Dedifferentiated amniotic fluid mesenchymal stem cell (primary cell): Measurements from ENCODE around the gene ZDHHC14.
"Not testable (repeated sequence)": the region's sequence is repeated elsewhere in the genome, so short reads cannot be mapped to it uniquely, and the experiment has no call there.

Experiments
- DNase-seq: peaks from one replicate; pipeline ENCODE4 v3.0.0-alpha.2; 2016; ENCODE audit errors: extremely low spot score

Gene ZDHHC14

GRCh38 chr6:157380779-157381561 lies at the start of gene ZDHHC14:
Gene ZDHHC14, plus strand, starts transcription at chr6:157381190.
- peak; percentile 80 for DNase-seq

DNA sequence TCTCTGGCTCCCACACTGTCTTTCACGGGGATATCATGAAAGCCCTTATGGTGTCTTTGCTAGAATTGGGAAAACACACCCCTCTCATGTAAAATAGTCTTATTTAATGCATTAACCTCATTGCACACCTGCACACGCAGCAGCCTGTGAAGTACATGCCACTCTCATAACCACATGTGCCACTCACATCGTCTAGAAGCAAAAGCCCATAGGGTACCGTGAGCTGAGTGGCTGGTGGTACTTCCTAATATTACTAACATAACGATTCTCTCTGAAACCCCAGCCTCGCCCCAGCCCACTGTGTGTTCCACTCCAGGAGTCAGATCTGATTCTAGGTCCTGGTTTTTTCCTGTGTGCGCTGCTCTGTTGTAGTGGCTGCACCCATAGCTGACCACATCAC lies 48.2 kb upstream of the ZDHHC14 start:
- no peak for DNase-seq

- no peak for DNase-seq
Observed at GRCh38 chr6:157333537-157333936, 47.5 kb upstream of the ZDHHC14 start.

GRCh38 chr6:157333956-157334355 lies 47.0 kb upstream of the ZDHHC14 start:
- DNase-seq, result no peak

DNA sequence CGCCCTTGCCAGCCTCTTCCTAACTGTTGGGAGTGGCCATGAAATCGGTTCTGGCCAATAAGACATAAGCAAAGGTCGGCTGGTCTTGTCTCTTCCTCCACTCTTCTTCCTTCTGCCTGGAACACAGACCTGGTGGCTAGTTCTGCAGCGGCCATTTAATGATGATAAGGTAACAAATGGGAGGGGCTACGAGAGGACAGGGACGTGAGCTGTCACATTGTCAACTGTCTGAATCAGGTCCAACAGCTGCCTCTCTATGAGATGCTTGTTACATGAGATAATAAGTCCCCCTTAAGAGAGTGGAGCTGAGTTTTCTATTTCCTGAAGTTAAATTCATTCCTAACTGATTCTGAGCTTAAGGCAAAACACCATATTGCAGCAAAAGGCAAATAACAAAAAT lies 45.2 kb upstream of the ZDHHC14 start:
- DNase-seq, result no peak

GRCh38 chr6:157337276-157337675 lies 43.7 kb upstream of the ZDHHC14 start:
- DNase-seq, result not testable (repeated sequence)

GRCh38 chr6:157337751-157338150 lies 43.2 kb upstream of the ZDHHC14 start:
- no peak for DNase-seq

- DNase-seq, result no peak
Observed at GRCh38 chr6:157339432-157339831, 41.6 kb upstream of the ZDHHC14 start.

DNA sequence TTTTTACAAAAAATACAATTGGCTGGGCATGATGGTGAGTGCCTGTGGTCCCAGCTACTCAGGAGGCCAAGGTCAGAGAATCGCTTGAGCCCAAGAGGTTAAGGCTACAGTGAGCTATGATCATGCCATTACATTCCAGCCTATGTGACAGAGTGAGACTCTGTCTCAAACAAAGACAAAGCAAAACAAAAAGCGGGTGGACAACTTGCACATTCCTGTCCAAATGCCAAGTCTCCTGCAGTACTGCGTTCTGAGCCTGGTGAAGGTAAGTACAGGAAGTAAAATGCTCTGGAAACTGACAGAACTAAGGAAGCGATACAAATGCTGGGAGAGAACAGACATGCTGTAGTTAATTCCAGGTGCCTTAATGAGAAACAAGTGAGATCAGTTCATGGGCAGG lies 37.3 kb upstream of the ZDHHC14 start:
- peak; percentile 1 for DNase-seq

- DNase-seq, result peak; percentile 14
Observed at GRCh38 chr6:157346373-157346772, 34.6 kb upstream of the ZDHHC14 start.

DNA sequence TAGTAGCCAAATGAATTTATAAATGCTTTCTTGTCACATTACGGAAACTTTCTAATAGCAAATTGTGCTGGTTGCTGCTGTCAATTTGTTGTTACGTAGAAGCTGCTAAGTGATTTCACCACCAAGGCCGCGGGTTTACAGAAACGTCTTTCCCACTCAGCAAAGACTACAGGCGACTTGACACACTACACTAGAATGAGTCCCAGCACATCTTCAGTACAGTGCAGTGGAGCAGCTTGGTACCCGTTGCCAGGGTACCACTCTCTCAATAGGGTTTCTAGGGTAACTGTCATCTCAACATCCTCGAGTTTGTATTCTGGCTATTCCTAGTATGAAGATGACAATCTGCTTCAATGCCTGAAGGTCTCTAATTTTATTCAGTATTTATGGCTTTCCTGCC lies 22.7 kb upstream of the ZDHHC14 start:
- peak; percentile 6 for DNase-seq

- DNase-seq, result no peak
Observed at GRCh38 chr6:157361886-157362285, 19.1 kb upstream of the ZDHHC14 start.

GRCh38 chr6:157364705-157365104 lies 16.3 kb upstream of the ZDHHC14 start:
- no peak for DNase-seq

GRCh38 chr6:157366648-157367047 lies 14.3 kb upstream of the ZDHHC14 start:
- no peak for DNase-seq

DNA sequence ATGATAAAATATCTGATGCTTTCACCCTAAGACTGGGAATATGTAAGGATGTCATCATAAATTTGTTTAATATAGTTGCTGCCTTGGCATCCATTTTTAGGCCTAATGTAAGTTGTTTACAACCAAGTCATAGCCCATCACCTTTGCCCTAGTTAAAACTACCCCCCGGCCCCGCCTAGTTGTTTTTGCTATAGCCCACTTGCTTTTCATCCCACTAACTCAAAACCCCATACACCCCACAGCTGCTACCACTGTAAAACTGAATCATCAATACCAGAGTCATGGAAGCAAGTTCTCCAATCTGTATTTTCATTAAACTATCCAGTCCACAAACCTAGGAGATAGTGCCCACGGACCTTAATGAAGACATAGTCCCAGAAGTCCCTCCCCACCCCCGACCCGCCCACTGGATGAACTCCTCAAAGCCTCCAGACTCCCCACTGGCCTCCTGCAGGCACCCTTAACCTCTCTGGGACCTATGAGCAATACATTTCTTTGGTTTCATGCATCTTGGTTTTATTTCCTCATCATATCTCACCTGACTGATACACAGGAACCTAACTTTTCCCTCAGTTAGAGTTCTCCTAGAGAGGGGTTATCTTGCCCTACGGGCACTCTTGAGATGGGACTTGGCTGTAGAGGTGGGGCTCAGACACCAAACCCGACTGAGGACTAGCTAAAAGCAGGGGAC lies 12.5 kb upstream of the ZDHHC14 start:
- no peak for DNase-seq

DNA sequence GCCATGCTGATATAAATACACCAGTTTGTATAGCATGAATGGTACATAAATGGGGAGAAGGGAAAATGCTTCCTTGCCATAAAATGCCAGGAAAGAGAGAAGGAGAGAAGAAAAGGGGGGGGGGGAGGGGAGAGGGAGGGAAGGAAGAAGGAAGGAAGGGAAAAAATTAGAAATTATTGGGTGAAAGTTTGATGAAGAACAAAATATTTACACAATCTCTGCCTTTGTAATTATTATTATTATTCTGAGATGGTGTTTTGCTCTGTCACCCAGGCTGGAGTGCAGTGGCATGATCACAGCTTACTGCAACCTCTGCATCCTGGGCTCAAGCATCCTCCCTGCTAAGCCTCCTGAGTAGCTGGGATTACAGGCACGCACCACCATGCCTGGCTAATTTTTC lies 10.2 kb upstream of the ZDHHC14 start:
- DNase-seq, result no peak

DNA sequence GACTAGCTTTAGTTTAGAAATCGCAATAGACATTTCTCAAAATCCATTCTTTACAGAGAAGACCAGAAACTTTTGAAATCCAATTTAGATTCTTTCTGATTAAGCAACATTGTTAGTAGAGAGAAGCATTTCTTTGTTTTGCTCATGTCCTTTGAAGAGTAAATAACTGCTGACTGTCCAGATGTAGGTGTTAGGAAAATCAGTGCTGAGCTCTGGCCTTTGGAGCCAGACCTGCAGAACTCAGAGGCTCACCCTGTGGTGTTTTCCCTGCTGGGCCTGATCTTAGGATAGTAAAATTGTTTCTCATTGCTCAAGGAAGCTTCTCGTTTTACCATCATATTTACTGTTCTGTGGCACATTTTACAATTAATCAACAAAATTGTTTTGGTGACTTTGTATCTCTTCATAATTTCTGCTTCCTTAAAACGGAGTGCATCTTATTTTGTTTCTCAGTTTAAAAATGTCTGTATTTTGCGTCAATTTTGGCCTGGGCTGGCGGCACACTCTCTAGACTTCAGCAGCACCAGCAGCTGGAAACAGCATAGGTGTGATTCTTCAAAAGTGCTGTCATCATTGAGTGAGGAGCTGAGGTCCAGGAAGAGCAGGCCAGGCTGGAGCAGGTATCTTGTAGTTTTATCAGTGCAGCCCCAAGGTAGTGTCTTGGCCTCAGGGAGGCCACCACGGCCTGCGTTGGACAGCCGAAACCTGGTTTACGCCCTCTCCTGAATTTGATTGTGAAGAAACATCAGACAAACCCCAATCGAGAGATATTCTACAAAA lies 8.3 kb upstream of the ZDHHC14 start:
- DNase-seq, result no peak

- no peak for DNase-seq
Observed at GRCh38 chr6:157374889-157375443, 6.0 kb upstream of the ZDHHC14 start.

DNA sequence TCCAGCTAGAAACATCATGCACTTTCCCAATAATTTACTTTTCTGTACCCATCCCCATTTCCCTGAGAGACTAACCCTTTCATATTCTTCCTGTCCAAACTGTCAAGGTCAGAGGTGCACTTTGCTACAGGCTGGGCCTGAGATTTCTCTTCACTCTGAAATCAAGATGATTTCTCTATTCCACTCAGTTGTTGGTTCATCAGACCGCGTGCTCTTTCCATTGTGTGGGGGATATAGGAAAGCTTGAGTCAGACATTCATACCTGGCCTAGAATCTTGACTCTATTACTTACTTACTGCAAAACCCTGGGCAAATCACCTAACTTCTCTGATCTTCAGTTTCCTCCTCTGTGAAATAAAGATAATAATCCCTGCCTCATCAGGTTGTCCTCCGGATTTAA lies 4.7 kb upstream of the ZDHHC14 start:
- no peak for DNase-seq

DNA sequence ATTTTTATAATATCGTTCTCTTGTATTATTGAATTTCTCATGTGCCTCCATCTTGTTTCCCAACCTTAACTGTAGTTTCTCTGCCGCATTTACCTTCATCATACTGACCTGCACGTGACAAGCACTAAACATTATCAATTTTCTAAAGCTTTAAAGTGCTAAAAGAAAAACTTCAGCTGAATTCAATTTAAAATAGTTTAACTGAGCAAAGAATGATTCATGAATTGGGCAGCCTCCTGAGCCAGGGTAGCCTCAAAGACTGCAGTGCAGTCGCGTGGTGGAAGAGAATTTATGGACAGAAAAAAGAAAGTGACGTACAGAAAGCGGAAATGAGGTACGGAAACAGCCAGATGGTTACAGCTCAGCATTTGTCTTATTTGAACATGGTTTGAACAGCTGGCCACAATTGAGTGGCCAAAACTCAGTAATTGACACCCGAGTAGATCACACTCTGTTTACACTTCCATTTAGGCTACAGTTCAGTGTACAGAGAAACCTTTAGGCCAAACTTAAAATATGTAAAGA lies 4.2 kb upstream of the ZDHHC14 start:
- no peak for DNase-seq

DNA sequence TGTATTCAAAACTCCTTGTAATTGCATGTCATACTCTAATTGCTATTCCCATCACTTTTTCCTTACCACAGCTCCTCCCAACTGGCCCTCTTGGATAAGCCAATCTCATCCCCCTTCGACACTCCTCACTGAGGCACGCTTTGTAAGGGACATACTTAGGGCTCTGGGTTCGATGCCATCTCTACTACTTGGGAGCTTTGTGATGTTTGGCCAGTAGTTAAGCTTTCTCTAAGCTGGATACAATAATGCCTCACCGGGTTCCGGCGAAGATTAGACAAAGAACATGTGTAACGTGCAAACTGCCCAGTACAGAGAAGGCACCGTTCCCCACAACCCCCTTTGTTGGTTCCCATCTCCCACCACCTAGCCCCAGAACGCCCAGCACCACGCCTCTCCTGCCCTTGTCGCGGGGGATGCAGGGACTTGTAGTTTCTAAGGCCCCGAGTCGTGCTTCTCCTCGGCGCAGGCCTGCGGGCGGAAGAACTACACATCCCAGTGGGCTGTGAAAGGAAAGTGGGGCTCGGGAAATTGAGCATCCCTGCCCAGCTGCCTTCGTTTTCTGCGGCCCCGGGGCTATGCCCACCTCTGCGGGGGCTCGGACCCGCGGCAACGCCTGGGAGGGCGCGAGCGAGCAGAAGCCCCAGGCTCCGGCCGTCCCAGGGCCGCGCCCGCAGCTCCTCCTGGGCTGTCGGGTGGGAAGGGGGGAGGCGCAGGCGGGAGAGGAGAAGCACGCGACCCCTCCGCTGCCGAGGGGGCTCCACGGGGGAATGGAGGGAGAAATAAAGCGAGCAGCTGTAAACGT lies 1.1 kb upstream of the ZDHHC14 start:
- DNase-seq, result peak; percentile 91
